OCI-LY7 (cell line): ENCODE measurements around the gene JOSD2. TPM values are rescaled to one million over a fixed set of nuclear protein-coding genes. Genes with fewer than 3 reads are reported as not detected.

Source experiments
- BruUV-seq: library from RNA; stranded (reverse); fragments of 400-500 nt; replicated peaks from 2 replicates; lab custom pipeline; 2021; lab: Mats Ljungman, UMichigan
- CTCF ChIA-PET: fragments of 300-600 bp; sonication (Branson Sonifier 250); formaldehyde crosslinking; loops from one replicate; lab custom pipeline; 2022; ENCODE audit warnings: antibody characterized with exemption; ENCODE audit not compliant: unreplicated experiment; lab: Charles Lee
- POLR2A ChIA-PET: fragments of 300-600 bp; sonication (Branson Sonifier 250); formaldehyde crosslinking; loops from one replicate; lab custom pipeline; 2022; ENCODE audit warnings: antibody characterized with exemption; lab: Charles Lee
- DNase-seq: peaks from one replicate; pipeline ENCODE4 v3.0.0-alpha.2; 2015; ENCODE audit warnings: low spot score
- H2AFZ ChIP-seq: fragments of 200-600 bp; sonication (generic), shearing (Covaris generic); 2 replicates; pipeline ENCODE4 v1.6.1; 2014; ENCODE audit warnings: mild to moderate bottlenecking, antibody characterized with exemption, low read length, moderate library complexity
- H3K27ac ChIP-seq: fragments of 200-600 bp; sonication (generic); 2 replicates; pipeline ENCODE4 v1.5.1; 2014; ENCODE audit warnings: mixed run types, low read depth, mild to moderate bottlenecking, moderate library complexity, low read length, inconsistent platforms; ENCODE audit not compliant: poor library complexity, severe bottlenecking
- H3K36me3 ChIP-seq: fragments of 200-600 bp; sonication (generic); 2 replicates; pipeline ENCODE4 v1.6.1; 2014; ENCODE audit warnings: mild to moderate bottlenecking, antibody characterized with exemption, low read length, moderate library complexity, mixed read lengths; ENCODE audit not compliant: insufficient read depth
- H3K4me1 ChIP-seq: fragments of 200-600 bp; sonication (generic); 2 replicates; pipeline ENCODE4 v1.5.1; 2014; ENCODE audit warnings: mild to moderate bottlenecking, low read length; ENCODE audit not compliant: insufficient read depth, poor library complexity, severe bottlenecking
- H3K4me2 ChIP-seq: fragments of 200-600 bp; sonication (generic); 2 replicates; pipeline ENCODE4 v1.6.1; 2014; ENCODE audit warnings: mild to moderate bottlenecking, low read length
- H3K4me3 ChIP-seq: fragments of 200-600 bp; sonication (generic); 2 replicates; pipeline ENCODE4 v1.5.1; 2014; ENCODE audit warnings: mild to moderate bottlenecking, low read depth, low read length; ENCODE audit not compliant: poor library complexity, severe bottlenecking
- H3K79me2 ChIP-seq: fragments of 200-600 bp; sonication (generic); 2 replicates; pipeline ENCODE4 v1.6.1; 2016; ENCODE audit warnings: low read depth, mild to moderate bottlenecking, low read length, moderate library complexity, mixed read lengths; ENCODE audit not compliant: insufficient read depth
- H3K9me2 ChIP-seq: fragments of 200-600 bp; sonication (generic); 2 replicates; pipeline ENCODE4 v1.6.1; 2016; ENCODE audit warnings: mild to moderate bottlenecking, low read length, mixed read lengths; ENCODE audit not compliant: insufficient read depth
- H3K9me3 ChIP-seq: fragments of 200-600 bp; sonication (generic); 2 replicates; pipeline ENCODE4 v1.6.1; 2014; ENCODE audit warnings: mild to moderate bottlenecking, mixed run types, low read length, mixed read lengths
- H4K20me1 ChIP-seq: fragments of 200-600 bp; sonication (generic); 2 replicates; pipeline ENCODE4 v1.6.1; 2014; ENCODE audit warnings: mild to moderate bottlenecking, antibody characterized with exemption, low read length, moderate library complexity, mixed read lengths; ENCODE audit not compliant: insufficient read depth
- EZH2phosphoT487 ChIP-seq: fragments of 200-600 bp; sonication (generic); IDR thresholded peaks from 2 replicates; pipeline ENCODE4 v1.6.1; 2018; ENCODE audit warnings: low read depth, borderline replicate concordance, mild to moderate bottlenecking, mixed run types, antibody characterized with exemption, low read length, moderate library complexity, mixed read lengths
- intact Hi-C: fragments of 100-400 bp; cut with micrococcal nuclease; formaldehyde crosslinking; loops from one replicate; pipeline ENCODE4 v1.10.0; 2022; ENCODE audit not compliant: unreplicated experiment
- total RNA-seq, 2 experiments: library from RNA; depleted of rRNA in 1 of 2; stranded (reverse); fragments of >200 nt in 1 of 2; shearing (Covaris generic) in 1 of 2; gene quantifications; 2 replicates each; pipeline ENCODE4 v1.2.3, GENCODE V29; 2014 to 2022
- TF ChIP-seq, protein P1 (sequence below): fragments of 200-600 bp; sonication (generic); conservative IDR thresholded peaks from 2 replicates; pipeline ENCODE4 v1.5.1; 2014; ENCODE audit warnings: mild to moderate bottlenecking, antibody characterized with exemption, low read length, moderate library complexity, mixed read lengths

The JOSD2 gene
- total RNA-seq, 2 experiments from 2014 or later: 13.0 to 17.8 TPM

- Histone ChIP-seq H3K4me1 (peaks cover 11% of the 10 kb centered on the region), H3K27ac (no peak overlapping the region), H3K9me2 (no peaks in the 10 kb centered on the region), H3K9me3 (no peaks in the 10 kb centered on the region), H2AFZ (no peak overlapping the region), H3K36me3 (no peaks in the 10 kb centered on the region), H4K20me1 (no peaks in the 10 kb centered on the region), H3K4me2 (no peak overlapping the region), H3K4me3 (no peak overlapping the region), H3K79me2 (no peaks in the 10 kb centered on the region)
- no peak for DNase-seq
- ChIA-PET CTCF (no interaction called here), POLR2A (no interaction called here)
- BruUV-seq: no TSS peak
- TF ChIP-seq, protein P1, sequence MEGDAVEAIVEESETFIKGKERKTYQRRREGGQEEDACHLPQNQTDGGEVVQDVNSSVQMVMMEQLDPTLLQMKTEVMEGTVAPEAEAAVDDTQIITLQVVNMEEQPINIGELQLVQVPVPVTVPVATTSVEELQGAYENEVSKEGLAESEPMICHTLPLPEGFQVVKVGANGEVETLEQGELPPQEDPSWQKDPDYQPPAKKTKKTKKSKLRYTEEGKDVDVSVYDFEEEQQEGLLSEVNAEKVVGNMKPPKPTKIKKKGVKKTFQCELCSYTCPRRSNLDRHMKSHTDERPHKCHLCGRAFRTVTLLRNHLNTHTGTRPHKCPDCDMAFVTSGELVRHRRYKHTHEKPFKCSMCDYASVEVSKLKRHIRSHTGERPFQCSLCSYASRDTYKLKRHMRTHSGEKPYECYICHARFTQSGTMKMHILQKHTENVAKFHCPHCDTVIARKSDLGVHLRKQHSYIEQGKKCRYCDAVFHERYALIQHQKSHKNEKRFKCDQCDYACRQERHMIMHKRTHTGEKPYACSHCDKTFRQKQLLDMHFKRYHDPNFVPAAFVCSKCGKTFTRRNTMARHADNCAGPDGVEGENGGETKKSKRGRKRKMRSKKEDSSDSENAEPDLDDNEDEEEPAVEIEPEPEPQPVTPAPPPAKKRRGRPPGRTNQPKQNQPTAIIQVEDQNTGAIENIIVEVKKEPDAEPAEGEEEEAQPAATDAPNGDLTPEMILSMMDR: no peak
- TF ChIP-seq EZH2phosphoT487: no peak
- intact Hi-C loops: no loop called here
Observed at GRCh38 chr19:50501186-50501567, 9.8 kb downstream of the JOSD2 start.

DNA sequence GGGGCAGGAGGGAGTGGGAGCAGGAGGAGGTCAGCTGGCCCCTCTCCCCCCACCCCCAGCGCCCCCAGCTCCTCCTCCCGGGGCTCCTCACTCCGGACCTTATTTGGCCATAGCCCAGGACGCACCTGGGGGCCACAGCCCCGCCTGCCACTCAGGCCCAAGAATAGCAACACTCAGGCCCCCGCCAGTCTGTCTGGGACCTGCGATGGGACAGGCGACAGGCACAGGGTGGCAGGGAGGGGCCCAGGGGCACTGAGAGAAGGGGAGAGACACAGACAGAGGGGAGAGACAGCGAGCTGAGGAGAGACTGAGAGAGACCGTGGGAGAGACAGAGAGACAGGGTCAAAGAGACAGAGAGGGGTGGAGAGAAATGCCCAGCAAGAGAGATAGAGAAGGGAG lies 10.2 kb downstream of the JOSD2 start:
- DNase-seq: no peak
- Histone ChIP-seq H3K9me3 (no peaks in the 10 kb centered on the region), H3K36me3 (no peaks in the 10 kb centered on the region), H2AFZ (no peak overlapping the region), H3K9me2 (no peaks in the 10 kb centered on the region), H3K4me2 (no peak overlapping the region), H3K79me2 (no peaks in the 10 kb centered on the region), H3K27ac (no peak overlapping the region), H3K4me1 (peaks cover 11% of the 10 kb centered on the region), H4K20me1 (no peaks in the 10 kb centered on the region), H3K4me3 (no peak overlapping the region)
- BruUV-seq: no TSS peak
- TF ChIP-seq EZH2phosphoT487: no peak
- TF ChIP-seq, protein P1: no peak
- ChIA-PET CTCF (no interaction called here), POLR2A (no interaction called here)
- intact Hi-C loops: no loop called here

GRCh38 chr19:50500060-50500752 lies 10.8 kb downstream of the JOSD2 start:
- Histone ChIP-seq H3K27ac (no peak overlapping the region), H3K9me3 (no peaks in the 10 kb centered on the region), H3K9me2 (no peaks in the 10 kb centered on the region), H4K20me1 (no peaks in the 10 kb centered on the region), H3K36me3 (no peaks in the 10 kb centered on the region), H3K4me1 (peaks cover 11% of the 10 kb centered on the region), H2AFZ (no peak overlapping the region), H3K4me2 (peak overlapping the region; percentile 19; the same call in 1 of the 2 replicates), H3K4me3 (no peak overlapping the region), H3K79me2 (no peaks in the 10 kb centered on the region)
- CTCF ChIA-PET: no interaction called here
- DNase-seq: no peak
- TF ChIP-seq, protein P1: no peak
- no peak for TF ChIP-seq EZH2phosphoT487
- intact Hi-C loops: no loop called here
- no TSS peak for BruUV-seq
- POLR2A ChIA-PET: no interaction called here
